GM21528 (cell line): ENCODE measurements around the gene GNAQ.
"Not testable (repeated sequence)": the region's sequence is repeated elsewhere in the genome, so short reads cannot be mapped to it uniquely, and the experiment has no call there.

Source experiments
- ATAC-seq: cut with Tn5 transposase; IDR thresholded peaks from one replicate; pipeline ENCODE4 v1.9.1; 2021; ENCODE audit warnings: mild to moderate bottlenecking, moderate library complexity; ENCODE audit not compliant: unreplicated experiment, low FRiP score

Gene GNAQ

GRCh38 chr9:77803423-77803822 is 228.2 kb downstream of the GNAQ start:
- ATAC-seq, result no peak

GRCh38 chr9:77802515-77803293 is 228.9 kb downstream of the GNAQ start:
- ATAC-seq, result no peak

GRCh38 chr9:77802064-77802463 is 229.5 kb downstream of the GNAQ start:
- ATAC-seq, result no peak

- no peak for ATAC-seq
These were observed 230.6 kb downstream of the GNAQ start for GRCh38 chr9:77800924-77801551.

GRCh38 chr9:77798140-77798539 is 233.5 kb downstream of the GNAQ start:
- no peak for ATAC-seq

- no peak for ATAC-seq
These were observed 236.6 kb downstream of the GNAQ start for GRCh38 chr9:77794985-77795384.

- ATAC-seq, result no peak
These were observed 237.8 kb downstream of the GNAQ start for GRCh38 chr9:77793849-77794248.

- ATAC-seq, result no peak
These were observed 241.7 kb downstream of the GNAQ start for GRCh38 chr9:77789891-77790290.

GRCh38 chr9:77785341-77785740 is 246.3 kb downstream of the GNAQ start:
- no peak for ATAC-seq

- ATAC-seq, result no peak
These were observed 248.1 kb downstream of the GNAQ start for GRCh38 chr9:77783518-77783917.

- ATAC-seq, result no peak
These were observed 252.6 kb downstream of the GNAQ start for GRCh38 chr9:77779010-77779409.

GRCh38 chr9:77773381-77773780 is 258.2 kb downstream of the GNAQ start:
- ATAC-seq, result no peak

- no peak for ATAC-seq
These were observed 259.0 kb downstream of the GNAQ start for GRCh38 chr9:77772646-77773045.

GRCh38 chr9:77771171-77771570 is 260.4 kb downstream of the GNAQ start:
- no peak for ATAC-seq

GRCh38 chr9:77770340-77770739 is 261.3 kb downstream of the GNAQ start:
- no peak for ATAC-seq

GRCh38 chr9:77769246-77769645 is 262.4 kb downstream of the GNAQ start:
- no peak for ATAC-seq

GRCh38 chr9:77766587-77766986 is 265.0 kb downstream of the GNAQ start:
- no peak for ATAC-seq

- no peak for ATAC-seq
These were observed 265.8 kb downstream of the GNAQ start for GRCh38 chr9:77765781-77766259.

GRCh38 chr9:77764894-77765780 is 266.5 kb downstream of the GNAQ start:
- ATAC-seq, result no peak

GRCh38 chr9:77763566-77763965 is 268.0 kb downstream of the GNAQ start:
- ATAC-seq, result no peak

GRCh38 chr9:77760919-77761318 is 270.7 kb downstream of the GNAQ start:
- not testable (repeated sequence) for ATAC-seq
